ENCODE data around the gene CDYL2. TPM values are rescaled to one million over a fixed set of nuclear protein-coding genes. Genes with fewer than 3 reads are reported as not detected.

CDYL2 gene
- total RNA-seq, 1 donor from 2014 or later = 8.4 TPM

DNA sequence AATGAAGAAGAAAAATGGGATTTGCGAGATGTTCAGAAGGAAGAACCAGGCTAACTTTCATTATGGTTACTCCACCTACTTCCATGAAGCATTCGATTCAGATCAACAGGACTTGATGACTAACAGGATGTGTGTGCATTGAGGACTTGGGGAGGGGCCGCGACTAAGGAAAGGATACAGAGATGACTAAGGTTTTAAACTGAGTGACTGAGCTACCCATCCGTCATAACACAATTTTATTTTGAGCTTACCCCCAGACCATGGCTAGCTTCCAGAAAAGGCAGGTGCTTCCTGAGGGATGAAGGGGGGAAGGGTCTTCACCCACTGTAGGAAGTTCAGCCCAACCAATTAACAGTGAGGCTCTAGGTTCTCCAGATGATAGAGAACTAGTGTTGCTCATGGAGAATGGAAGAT is 2.5 kb upstream of the CDYL2 start:
- TF ChIP-seq, protein P1, sequence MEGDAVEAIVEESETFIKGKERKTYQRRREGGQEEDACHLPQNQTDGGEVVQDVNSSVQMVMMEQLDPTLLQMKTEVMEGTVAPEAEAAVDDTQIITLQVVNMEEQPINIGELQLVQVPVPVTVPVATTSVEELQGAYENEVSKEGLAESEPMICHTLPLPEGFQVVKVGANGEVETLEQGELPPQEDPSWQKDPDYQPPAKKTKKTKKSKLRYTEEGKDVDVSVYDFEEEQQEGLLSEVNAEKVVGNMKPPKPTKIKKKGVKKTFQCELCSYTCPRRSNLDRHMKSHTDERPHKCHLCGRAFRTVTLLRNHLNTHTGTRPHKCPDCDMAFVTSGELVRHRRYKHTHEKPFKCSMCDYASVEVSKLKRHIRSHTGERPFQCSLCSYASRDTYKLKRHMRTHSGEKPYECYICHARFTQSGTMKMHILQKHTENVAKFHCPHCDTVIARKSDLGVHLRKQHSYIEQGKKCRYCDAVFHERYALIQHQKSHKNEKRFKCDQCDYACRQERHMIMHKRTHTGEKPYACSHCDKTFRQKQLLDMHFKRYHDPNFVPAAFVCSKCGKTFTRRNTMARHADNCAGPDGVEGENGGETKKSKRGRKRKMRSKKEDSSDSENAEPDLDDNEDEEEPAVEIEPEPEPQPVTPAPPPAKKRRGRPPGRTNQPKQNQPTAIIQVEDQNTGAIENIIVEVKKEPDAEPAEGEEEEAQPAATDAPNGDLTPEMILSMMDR (IDR thresholded peaks at IDR 0.05; ENCODE audit: insufficient read depth, low read length, poor library complexity, severe bottlenecking) = no peak
- H3K4me3 ChIP-seq (ENCODE audit: low read depth, low read length) = no peak overlapping the region
- H3K36me3 ChIP-seq (ENCODE audit: control insufficient read depth, insufficient read depth, low read length) = no peaks in the 10 kb centered on the region
- peak; percentile 49 for DNase-seq (ENCODE audit: low read depth)
- no peaks in the 10 kb centered on the region for H3K27me3 ChIP-seq (ENCODE audit: control insufficient read depth, insufficient read depth, low read length)

GRCh38 chr16:80806289-80806688 is 1.9 kb upstream of the CDYL2 start:
- no peak for DNase-seq (ENCODE audit: low read depth)
- H3K27me3 ChIP-seq (ENCODE audit: control insufficient read depth, insufficient read depth, low read length) = no peaks in the 10 kb centered on the region
- H3K4me3 ChIP-seq (ENCODE audit: low read depth, low read length) = no peak overlapping the region
- TF ChIP-seq, protein P1 (IDR thresholded peaks at IDR 0.05; ENCODE audit: insufficient read depth, low read length, poor library complexity, severe bottlenecking) = no peak
- no peaks in the 10 kb centered on the region for H3K36me3 ChIP-seq (ENCODE audit: control insufficient read depth, insufficient read depth, low read length)

DNA sequence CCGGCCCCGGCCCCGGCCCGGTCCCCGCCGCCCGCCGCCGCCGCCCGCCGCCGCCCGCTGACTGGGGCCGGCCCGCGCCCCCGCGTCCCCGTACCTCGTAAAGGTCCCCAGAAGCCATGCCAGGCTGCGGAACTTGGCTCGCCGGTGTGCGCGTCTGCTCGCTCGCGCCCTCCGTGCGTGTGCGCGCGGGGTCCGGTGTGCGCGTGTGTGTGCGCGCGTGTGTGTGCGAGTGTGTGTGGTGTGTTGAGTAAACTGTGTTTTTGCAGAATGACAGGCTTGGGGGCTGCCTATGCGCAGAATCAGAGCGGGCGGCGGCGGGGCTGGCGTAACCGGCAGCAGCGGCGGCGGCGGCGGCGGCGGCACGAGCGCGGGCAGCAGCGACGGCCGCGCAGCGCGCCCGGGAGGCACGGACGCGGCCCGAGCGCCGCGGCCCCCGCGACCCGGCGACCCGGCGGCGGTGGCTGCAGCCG is 307 bp downstream of the CDYL2 start:
- no peak for DNase-seq (ENCODE audit: low read depth)
- H3K36me3 ChIP-seq (ENCODE audit: control insufficient read depth, insufficient read depth, low read length) = no peaks in the 10 kb centered on the region
- TF ChIP-seq, protein P1 (IDR thresholded peaks at IDR 0.05; ENCODE audit: insufficient read depth, low read length, poor library complexity, severe bottlenecking) = no peak
- H3K27me3 ChIP-seq (ENCODE audit: control insufficient read depth, insufficient read depth, low read length) = no peaks in the 10 kb centered on the region
- H3K4me3 ChIP-seq (ENCODE audit: low read depth, low read length) = peak overlapping the region; percentile 70

GRCh38 chr16:80803339-80804055 is 901 bp downstream of the CDYL2 start:
- Histone ChIP-seq H3K36me3 (ENCODE audit: control insufficient read depth, insufficient read depth, low read length) (no peaks in the 10 kb centered on the region), H3K27me3 (ENCODE audit: control insufficient read depth, insufficient read depth, low read length) (no peaks in the 10 kb centered on the region), H3K4me3 (ENCODE audit: low read depth, low read length) (peak overlapping the region; percentile 70)
- TF ChIP-seq, protein P1 (IDR thresholded peaks at IDR 0.05; ENCODE audit: insufficient read depth, low read length, poor library complexity, severe bottlenecking) = peak; percentile 81
- DNase-seq (ENCODE audit: low read depth) = no peak

GRCh38 chr16:80802902-80803301 is 1.5 kb downstream of the CDYL2 start:
- no peak for DNase-seq (ENCODE audit: low read depth)
- Histone ChIP-seq H3K36me3 (ENCODE audit: control insufficient read depth, insufficient read depth, low read length) (no peaks in the 10 kb centered on the region), H3K27me3 (ENCODE audit: control insufficient read depth, insufficient read depth, low read length) (no peaks in the 10 kb centered on the region), H3K4me3 (ENCODE audit: low read depth, low read length) (peak overlapping the region; percentile 70)
- TF ChIP-seq, protein P1 (IDR thresholded peaks at IDR 0.05; ENCODE audit: insufficient read depth, low read length, poor library complexity, severe bottlenecking) = no peak

- TF ChIP-seq, protein P1 (IDR thresholded peaks at IDR 0.05; ENCODE audit: insufficient read depth, low read length, poor library complexity, severe bottlenecking) = no peak
- Histone ChIP-seq H3K36me3 (ENCODE audit: control insufficient read depth, insufficient read depth, low read length) (no peaks in the 10 kb centered on the region), H3K4me3 (ENCODE audit: low read depth, low read length) (no peak overlapping the region), H3K27me3 (ENCODE audit: control insufficient read depth, insufficient read depth, low read length) (no peaks in the 10 kb centered on the region)
- DNase-seq (ENCODE audit: low read depth) = no peak
Observed at GRCh38 chr16:80802138-80802537, 2.3 kb downstream of the CDYL2 start.
